GM15510 (cell line): Measurements from ENCODE around the gene SLC25A22.

Source experiments
- POLR2A ChIP-seq: IDR thresholded peaks from 3 replicates; pipeline ENCODE4 v1.6.1; 2011; ENCODE audit warnings: borderline replicate concordance; ENCODE audit not compliant: insufficient read length; ENCODE audit errors: extremely low read depth

The SLC25A22 gene

DNA sequence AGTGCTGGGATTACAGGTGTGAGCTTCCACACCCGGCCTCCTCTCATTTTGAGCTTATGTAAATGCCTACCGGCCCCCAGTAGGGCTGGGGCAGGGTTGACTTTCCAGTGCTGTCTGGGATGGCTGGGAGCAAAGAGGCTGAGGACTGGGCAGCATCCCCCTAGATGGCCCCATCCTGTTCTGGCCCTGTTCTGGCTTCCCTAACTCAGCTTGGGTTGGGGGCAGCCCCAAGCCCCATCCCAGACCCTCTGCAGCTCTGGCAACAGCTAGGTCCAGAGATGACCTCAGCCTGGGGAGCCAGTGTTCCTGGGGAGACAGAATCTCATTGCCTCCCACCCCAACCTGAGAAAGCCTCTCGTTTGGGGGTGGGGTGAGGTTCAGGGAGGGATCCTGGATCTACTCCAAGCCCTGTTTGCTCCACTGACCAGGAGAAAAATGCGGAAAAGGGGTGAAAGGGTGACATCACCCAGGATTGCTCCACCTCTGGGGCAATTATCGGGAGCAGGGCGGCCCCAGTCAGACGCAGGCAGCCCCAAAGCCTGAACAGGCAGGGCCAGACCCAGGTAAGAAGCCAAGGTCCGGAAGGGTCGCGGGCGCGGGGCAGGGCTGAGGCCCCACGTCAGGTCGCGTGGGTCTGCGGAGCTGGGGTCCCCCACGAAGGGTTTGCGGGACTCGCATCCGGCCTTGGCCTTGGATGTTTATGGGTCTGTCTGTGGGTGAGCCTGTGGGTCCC lies 20.5 kb upstream of the SLC25A22 start, which contains the start of gene PNPLA2:
Gene PNPLA2, plus strand, starts transcription at position 519 of the 733 bp plus-strand sequence. CDS start 805 bp downstream, outside the sequence.
- TF ChIP-seq POLR2A: no peak

DNA sequence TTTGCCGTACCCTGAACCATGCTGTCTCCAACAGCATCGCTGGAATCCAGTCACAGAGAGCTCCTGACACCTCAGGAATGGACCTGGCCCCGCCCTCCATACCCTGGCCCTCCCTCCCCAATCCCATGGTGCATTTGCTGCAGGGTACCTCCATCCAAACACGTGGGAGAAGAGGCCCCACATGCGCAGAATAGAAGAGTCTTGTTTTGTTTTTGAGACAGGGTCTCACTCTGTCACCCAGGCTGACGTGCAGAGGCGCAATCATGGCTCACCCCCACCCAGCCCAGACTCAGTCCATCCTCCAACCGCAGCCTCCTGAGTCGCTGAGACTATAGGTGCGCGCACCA lies 18.3 kb upstream of the SLC25A22 start:
- no peak for TF ChIP-seq POLR2A

DNA sequence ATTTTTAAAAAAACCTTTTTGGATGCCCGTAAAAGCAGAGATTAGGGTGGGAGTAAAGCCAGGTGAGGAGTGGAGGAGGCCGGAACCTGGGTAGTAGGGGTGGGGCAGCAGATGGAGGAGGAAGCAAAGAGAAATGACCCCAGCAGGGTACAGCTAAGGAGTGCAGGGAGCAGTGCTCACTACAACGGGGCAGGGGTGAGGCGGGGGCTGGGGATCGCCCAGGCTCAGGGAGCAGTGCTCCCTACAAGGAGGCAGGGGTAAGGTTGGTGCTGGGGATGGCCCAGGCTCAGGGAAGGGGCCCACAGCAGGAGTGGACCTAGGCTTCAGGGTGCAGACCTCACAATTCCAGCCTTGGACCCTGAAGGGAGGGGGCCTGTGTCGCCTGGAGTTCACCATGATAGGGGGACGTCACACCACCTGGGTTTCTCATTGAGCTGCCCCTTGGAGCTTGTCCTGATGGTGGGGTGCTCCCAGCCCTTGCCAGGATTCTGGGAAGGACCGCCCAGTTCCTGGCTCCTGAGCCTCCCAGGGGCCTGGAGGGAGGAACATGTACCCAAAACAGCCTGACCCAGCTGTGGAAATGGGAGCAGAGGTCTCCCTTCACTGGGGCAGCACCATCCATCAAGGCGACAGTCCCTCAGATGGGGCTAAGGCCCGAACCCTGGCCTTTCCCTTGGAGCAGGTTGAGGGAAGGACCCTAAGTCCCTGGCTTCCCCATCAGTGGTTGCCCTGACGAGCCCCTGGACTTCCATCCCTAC lies 17.8 kb upstream of the SLC25A22 start:
- TF ChIP-seq POLR2A: no peak

DNA sequence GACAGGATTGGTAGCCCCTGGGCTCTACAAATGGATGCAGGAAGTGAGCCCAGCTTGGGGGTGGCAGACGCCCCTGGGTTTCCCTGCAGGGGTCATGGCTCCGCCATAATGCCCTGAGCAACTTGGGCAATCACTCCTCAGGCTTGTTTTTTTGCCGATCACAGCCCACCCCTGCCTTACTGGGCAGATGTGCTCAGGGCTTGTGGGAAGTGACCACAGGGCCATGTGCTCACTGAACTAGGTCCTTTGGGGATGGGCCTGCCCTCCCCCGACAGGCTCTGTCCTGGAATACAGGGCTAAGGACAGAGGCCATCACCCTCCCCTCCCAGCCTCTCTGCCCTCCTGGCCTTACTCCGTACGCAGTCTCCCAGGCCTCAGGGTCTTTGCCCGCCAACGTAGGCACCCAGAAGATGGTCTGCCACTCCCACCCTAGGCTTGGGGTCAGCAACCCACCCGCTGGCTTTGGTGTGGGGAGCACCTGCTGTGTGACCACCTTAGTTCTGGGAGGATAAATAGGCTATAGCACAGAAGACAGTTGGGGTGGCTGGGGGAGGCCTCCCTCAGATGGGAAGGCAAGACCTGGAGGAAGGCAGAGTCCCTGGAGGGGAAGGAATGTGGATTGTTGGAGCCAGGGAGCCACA lies 15.5 kb upstream of the SLC25A22 start:
- no peak for TF ChIP-seq POLR2A

DNA sequence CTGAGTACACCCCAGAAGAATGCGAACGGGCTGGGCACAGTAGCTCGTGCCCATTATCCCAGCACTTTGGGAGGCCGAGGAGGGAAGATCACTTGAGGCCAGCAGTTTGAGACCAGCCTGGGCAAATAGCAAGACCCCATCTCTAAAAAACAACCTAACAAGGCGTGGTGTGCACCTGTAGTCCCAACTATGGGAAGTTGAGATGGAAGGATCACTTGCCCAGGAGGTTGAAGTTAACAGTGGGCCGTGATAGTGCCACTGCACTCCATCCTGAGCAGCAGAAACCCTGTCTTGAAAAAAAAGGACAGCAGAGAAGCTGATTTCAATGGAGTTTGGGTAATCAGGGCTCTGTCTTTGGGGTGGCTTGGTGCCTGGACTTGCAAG lies 15.0 kb upstream of the SLC25A22 start:
- TF ChIP-seq POLR2A: no peak

DNA sequence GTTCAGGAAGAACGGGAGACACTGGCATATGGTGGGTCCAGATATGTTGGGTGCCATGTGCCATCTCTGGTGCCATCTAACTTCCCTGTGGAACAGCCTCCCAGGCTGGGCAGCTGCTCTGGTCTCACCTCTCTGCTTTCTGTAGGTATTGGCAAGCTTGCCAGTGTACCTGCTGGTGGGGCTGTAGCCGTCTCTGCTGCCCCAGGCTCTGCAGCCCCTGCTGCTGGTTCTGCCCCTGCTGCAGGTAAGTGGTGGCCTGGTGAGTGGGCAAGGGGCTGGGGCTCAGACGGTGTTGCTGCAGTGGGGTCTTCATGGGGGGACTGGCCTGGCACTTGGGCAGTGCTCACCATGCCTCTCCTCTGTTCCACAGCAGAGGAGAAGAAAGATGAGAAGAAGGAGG lies 14.3 kb upstream of the SLC25A22 start:
- TF ChIP-seq POLR2A: no peak

DNA sequence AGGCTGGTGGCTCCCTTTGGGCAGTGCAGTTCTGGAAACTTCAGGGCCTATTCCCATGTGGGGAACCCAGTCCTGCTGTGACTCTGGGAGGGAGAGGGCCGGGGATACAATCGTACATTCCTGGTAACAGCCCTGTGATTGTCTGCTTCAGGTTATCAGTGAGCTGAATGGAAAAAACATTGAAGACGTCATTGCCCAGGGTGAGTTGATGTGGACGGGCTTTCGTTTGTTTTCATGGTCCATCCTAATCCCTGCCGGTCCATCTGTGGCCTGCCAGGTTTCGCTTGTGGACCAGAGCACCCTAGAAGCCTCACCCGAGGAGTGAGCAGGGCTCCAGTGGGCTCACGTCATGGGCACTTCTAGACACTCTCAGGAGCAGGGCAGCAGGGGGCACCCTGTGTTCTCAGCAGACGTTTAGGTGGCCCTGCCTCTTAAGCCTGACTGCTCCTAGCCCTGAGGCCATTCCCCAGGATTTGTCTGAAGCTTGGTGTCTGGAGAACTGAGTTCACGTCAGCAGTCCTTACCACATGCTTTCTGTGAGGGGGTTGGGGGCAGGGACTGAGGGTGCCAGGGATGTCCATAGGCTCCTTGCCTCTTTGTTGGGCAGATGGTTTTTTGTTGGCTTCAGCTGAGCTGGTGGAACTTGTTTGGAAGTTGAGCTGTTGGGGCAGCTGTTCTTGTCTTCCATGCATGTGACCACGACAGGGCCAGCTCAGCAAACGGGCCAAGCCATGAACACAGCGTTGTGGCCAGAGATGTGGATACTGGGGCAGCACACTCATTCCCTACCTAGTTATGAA lies 13.6 kb upstream of the SLC25A22 start:
- no peak for TF ChIP-seq POLR2A

DNA sequence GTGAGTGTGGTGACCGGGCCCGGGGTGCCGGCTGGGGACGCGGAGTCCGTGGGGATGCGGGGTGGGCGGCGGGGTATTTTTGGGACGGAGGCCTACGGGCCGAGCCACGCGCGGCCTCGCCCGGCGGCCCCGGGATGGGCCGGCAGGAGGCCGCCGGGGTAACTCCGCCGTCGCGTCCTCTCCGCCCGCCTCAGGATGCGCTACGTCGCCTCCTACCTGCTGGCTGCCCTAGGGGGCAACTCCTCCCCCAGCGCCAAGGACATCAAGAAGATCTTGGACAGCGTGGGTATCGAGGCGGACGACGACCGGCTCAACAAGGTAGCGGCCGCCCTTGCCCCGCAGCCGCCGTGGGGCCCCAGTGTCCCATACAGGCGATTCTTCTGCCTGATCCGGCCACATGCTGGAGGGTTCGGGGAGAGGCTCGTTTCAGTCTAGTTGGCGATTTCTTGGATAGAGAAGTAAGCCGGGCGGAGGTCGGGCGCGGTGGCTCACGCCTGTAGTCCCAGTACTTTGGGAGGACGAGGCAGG lies 12.0 kb upstream of the SLC25A22 start:
- TF ChIP-seq POLR2A: no peak

DNA sequence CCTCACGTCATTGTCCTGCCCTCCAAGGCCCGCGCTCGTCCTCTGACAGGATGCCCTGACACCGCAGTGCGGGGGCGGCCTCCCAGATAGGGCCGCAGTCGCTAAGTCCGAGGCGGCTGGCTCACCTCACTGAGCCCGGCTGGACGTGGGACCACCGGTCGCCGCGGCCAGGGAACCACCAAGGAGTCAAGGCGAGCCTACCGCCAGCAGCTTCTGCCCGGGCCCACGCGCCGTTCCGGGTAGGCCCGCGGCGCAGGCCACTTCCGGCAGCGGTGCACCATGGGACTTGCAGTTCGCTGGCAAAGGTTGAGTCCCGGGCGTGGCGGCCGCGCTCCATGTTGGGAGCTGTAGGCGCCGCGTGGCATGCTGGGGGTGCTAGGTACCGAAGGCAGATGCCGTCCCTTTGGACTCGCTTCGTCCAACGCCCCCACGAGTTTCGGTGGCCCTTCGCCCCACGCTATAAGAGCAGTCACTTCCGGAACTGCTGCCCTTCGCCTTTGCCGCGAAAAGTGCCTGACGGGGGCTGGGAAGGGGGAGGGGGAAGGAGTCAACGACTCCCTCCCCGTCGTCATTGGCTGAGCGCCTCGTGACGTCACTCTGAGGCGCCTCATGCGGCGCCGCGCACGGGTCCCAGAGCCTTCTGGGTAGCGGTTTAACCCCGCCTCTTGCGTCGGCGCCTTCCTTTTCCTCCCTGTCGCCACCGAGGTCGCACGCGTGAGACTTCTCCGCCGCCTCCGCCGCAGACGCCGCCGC lies 11.4 kb upstream of the SLC25A22 start, which contains the start of gene RPLP2:
Gene RPLP2, plus strand, starts transcription at position 681 of the 753 bp plus-strand sequence. CDS start 268 bp downstream, outside the sequence.
- peak; percentile 91 for TF ChIP-seq POLR2A

DNA sequence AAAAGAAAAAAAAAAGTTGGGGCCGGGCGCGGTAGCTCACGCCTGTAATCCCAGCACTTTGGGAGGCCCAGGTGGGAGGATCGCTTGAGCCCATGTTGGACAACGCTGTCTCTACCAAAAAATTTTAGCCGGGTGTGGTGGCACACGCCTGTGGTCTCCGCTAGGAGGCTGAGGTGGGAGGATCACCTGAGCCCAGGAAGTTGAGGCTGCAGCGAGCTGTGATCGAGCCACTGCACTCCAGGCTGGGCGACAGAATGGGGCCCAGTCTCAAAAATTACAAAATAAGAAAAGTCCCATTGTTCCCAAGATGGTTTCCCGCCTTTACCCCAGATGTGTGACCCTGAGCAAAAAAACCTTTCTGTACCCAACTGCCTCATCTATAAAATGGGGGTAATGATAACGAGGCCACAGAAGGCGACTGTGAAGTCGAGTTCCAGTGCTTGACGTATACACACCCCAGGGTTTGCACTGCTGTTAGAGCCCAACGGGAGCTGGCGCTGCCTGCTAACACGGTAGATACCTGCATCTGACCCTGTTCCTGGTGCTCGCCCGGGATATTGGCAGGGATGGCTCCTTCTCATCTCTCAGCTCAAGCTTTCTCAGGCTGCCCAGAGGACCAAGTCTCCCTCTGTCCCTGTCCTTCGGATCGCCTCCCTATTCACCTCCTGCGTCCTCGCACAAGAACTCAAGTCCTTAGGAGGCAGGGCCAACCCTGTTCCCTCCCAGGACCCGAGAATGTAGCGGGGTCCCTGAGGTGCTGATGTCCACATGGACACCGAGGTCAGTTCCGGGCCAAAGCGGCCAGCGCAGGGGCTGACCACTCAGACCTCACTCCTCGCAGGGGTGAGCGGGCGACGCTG lies 10.6 kb upstream of the SLC25A22 start:
- no peak for TF ChIP-seq POLR2A

DNA sequence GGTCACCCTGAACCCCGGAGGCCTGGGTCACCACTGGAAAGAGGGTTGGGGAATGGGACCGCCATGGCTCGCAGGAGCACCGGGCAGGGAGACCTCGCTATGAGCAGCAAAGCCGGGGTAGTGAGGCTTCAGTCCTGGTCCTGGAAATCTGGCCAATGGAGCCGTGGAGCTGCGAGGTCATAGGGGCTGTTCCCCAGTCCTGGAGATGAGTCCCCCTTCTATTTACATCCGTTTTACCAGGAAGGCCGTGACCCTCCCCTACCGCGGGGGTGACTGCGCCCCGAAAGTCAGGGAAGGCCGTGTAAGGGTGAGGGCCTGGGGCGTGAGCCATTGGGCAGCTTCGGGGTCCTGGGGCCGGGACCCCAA lies 6.5 kb upstream of the SLC25A22 start:
- TF ChIP-seq POLR2A: no peak

DNA sequence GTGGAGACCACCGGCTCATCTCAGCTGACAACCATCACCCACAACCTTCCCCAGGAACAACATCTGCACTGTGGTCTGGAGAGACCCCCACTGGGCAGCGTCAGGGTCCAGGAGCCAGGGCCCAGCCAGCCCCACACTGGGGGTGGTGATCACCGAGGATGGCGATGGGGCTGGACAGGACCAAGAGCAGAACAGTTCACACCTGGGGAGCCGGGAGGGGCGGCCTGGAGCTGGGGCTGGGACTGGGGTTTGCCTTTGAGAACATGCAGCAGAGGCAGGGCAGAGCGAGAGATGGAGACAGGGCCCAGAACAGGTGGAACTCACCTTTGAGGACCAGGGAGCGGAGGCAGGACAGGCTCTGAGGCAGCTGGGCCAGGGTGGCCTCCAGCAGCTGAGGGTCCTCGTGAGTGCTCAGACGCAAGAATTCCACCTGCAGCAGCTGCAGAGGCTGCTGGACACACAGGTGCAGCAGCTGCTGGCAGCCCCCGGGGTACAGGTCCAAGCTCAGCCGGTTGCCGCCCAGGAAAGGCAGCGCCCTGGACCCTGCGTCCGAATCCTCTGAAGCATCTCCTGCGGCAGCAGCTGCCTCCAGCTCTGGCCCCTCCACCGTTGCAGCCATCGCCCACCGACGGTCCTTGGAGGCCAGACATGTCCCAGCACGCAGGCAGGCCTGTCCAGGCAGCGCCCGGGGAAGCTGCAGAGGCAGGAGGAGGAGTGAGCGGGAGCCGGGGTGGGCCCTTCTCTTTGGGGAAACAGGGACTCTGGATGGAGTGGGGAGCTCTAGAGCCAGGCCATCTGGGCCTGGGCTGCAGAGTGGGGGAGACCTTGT lies 5.9 kb upstream of the SLC25A22 start:
- TF ChIP-seq POLR2A: no peak
